Mesothelial cell of epicardium (in vitro differentiated cells): ENCODE data around the gene SLC25A45. TPM values are rescaled to one million over a fixed set of nuclear protein-coding genes. Genes with fewer than 3 reads are reported as not detected.

ENCODE experiments used
- DNase-seq, 2 experiments: peaks; one replicate each; pipeline ENCODE4 v3.0.0; 2021; ENCODE audit warnings: low spot score in 2 of 2; ENCODE audit not compliant: unreplicated experiment in 2 of 2
- H3K27ac Mint-ChIP-seq: 2 replicates; pipeline ENCODE4 v1.8.0; 2021; ENCODE audit warnings: mixed read lengths
- H3K27me3 Mint-ChIP-seq: 2 replicates; pipeline ENCODE4 v1.8.0; 2021; ENCODE audit warnings: low read depth, mixed read lengths
- H3K36me3 Mint-ChIP-seq: 2 replicates; pipeline ENCODE4 v1.8.0; 2021; ENCODE audit warnings: mixed read lengths
- H3K4me1 Mint-ChIP-seq: 2 replicates; pipeline ENCODE4 v1.8.0; 2021; ENCODE audit warnings: mixed read lengths
- H3K4me3 Mint-ChIP-seq: 2 replicates; pipeline ENCODE4 v1.8.0; 2021; ENCODE audit warnings: mild to moderate bottlenecking, moderate library complexity, mixed read lengths
- H3K9me3 Mint-ChIP-seq: 2 replicates; pipeline ENCODE4 v1.8.0; 2021; ENCODE audit warnings: mixed read lengths
- total RNA-seq: library from RNA; stranded (reverse); gene quantifications from 3 replicates; pipeline ENCODE4 v1.2.1, GENCODE V29; 2021
- TF ChIP-seq, protein P1 (sequence below): fragments of 200-600 bp; sonication (generic); IDR thresholded peaks from one replicate; pipeline ENCODE4 v1.5.0; 2021; ENCODE audit warnings: antibody characterized with exemption; ENCODE audit not compliant: unreplicated experiment

Gene SLC25A45
- total RNA-seq, 1 donor from 2014 or later = 4.7 TPM

DNA sequence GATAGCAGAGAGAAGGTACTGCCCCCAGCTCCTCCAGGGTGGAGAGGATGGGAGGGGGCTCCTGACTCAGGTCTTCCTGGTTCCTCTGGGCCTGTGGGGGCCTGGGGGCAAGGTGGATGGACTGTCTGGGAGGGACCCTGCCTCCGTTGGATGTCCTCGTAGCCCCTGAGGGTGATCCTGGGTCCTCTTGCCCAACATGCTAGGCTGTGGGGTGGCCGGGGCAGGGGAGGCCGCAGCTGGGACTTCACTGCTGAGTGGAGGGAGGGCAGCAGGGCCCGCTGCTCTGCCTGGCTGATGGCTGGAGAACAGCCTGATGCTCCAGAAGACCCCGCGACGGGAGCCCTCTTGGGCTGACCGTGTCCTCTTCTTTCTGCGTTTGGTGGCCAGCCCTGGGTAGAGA is 17.4 kb upstream of the SLC25A45 start:
- Mint-ChIP-seq H3K4me3 (no peak overlapping the region), H3K27ac (no peak overlapping the region), H3K27me3 (no peaks in the 10 kb centered on the region), H3K9me3 (no peaks in the 10 kb centered on the region), H3K36me3 (peaks cover 17% of the 10 kb centered on the region), H3K4me1 (no peaks in the 10 kb centered on the region)
- TF ChIP-seq, protein P1, sequence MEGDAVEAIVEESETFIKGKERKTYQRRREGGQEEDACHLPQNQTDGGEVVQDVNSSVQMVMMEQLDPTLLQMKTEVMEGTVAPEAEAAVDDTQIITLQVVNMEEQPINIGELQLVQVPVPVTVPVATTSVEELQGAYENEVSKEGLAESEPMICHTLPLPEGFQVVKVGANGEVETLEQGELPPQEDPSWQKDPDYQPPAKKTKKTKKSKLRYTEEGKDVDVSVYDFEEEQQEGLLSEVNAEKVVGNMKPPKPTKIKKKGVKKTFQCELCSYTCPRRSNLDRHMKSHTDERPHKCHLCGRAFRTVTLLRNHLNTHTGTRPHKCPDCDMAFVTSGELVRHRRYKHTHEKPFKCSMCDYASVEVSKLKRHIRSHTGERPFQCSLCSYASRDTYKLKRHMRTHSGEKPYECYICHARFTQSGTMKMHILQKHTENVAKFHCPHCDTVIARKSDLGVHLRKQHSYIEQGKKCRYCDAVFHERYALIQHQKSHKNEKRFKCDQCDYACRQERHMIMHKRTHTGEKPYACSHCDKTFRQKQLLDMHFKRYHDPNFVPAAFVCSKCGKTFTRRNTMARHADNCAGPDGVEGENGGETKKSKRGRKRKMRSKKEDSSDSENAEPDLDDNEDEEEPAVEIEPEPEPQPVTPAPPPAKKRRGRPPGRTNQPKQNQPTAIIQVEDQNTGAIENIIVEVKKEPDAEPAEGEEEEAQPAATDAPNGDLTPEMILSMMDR = no peak
- DNase-seq = no peak

DNA sequence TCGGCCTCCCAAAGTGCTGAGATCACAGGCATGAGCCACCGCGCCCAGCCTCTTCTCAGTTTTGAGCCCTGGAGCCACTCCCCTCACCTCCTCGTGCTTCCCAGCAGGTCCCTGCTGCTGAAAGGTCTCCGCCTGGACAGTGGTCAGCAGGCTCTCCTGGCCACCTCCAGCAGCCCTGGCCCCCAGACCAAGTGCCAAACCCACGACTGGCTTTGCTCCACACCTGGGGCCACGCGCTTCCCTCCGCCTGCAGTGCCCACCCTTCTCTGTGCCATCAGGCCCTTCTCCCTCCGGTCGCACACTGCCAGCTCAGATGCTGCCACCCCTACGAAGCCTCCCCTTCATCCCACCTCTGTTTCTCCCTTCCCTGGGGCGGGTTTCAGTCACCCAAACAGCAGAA is 16.8 kb upstream of the SLC25A45 start:
- TF ChIP-seq, protein P1 = no peak
- Mint-ChIP-seq H3K27me3 (no peaks in the 10 kb centered on the region), H3K4me3 (no peak overlapping the region), H3K27ac (no peak overlapping the region), H3K4me1 (no peaks in the 10 kb centered on the region), H3K36me3 (peaks cover 17% of the 10 kb centered on the region), H3K9me3 (no peaks in the 10 kb centered on the region)
- no peak for DNase-seq

DNA sequence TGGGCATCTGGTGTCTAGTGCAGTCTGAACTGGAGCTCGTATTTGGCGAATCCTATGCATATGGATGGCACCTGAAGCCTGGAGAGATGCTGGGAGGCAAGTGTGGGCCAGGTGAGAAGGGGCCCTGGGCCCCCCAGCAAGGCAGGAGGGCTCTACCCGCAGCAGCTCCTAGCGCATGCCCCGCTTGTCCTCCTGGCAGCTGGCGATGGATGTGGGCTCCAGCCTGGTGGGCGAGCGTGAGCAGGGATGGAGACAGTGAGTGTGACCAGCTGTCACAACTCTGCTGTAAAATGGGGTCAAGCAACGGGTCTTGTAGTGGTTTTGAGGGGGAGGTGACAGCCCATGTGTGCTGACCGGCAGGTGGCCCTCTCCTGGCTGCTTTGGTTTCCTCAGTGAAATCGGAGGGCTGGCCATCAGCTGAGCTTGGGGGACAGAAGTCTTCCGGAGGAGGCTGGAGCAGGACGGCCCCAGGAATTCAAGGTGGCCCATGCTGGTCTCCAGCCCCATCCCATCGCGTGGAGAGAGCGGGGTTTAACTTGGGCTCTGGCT is 16.0 kb upstream of the SLC25A45 start:
- no peak for DNase-seq
- H3K9me3 Mint-ChIP-seq = no peaks in the 10 kb centered on the region
- H3K27ac Mint-ChIP-seq = peak overlapping the region; percentile 9
- H3K4me1 Mint-ChIP-seq = no peaks in the 10 kb centered on the region
- no peaks in the 10 kb centered on the region for H3K27me3 Mint-ChIP-seq
- TF ChIP-seq, protein P1 = no peak
- H3K4me3 Mint-ChIP-seq = no peak overlapping the region
- H3K36me3 Mint-ChIP-seq = peaks cover 14% of the 10 kb centered on the region

DNA sequence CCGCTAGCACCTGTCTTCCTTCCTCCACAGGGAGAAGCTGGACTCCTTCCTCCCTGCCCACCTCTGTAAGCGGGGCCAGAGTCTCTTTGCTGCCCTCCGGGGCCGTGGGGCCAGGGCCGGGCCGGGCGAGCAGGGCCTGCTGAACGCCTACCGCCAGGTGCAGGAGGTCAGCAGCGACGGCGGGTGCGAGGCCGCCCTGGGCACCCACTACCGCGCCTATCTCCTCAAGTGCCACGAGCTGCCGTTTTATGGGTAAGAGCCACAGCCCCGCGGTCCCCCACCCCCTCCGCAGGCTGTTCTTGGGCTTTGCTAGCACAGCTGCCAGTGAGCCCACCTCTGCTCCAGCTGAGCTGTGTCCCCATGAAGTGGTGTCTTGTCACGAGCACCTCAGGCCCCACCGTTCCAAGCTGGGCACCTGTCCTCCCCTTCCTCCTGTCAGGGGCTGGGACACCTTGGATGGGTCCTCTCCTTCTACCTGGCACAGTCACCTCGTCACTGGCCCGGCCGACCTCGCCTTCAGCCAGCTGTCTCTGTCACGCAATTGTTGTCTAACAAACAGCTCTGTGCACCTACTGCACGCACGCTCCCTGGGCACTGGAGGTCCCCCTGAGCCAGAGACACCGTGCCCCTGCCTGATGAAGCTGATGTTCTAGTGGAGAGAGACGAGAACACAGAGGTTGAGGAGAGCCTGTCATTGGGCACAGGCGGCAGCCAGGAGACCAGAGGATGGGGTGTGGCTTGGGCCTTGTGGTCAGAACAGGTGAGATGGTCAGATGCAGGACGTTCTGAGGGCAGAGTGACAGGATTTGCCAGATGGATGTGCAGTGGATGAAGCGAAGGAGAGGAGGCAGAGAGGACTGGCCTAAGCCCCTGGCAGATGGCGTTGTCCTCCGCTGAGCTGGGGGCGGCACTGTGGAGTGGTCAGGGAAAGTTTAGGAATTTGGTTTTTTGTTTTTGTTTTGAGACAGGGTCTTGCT is 14.6 kb upstream of the SLC25A45 start:
- TF ChIP-seq, protein P1 = no peak
- no peaks in the 10 kb centered on the region for H3K9me3 Mint-ChIP-seq
- H3K36me3 Mint-ChIP-seq = peaks cover 16% of the 10 kb centered on the region
- no peak overlapping the region for H3K27ac Mint-ChIP-seq
- no peak overlapping the region for H3K4me3 Mint-ChIP-seq
- peaks cover 5% of the 10 kb centered on the region for H3K4me1 Mint-ChIP-seq
- no peaks in the 10 kb centered on the region for H3K27me3 Mint-ChIP-seq
- no peak for DNase-seq

DNA sequence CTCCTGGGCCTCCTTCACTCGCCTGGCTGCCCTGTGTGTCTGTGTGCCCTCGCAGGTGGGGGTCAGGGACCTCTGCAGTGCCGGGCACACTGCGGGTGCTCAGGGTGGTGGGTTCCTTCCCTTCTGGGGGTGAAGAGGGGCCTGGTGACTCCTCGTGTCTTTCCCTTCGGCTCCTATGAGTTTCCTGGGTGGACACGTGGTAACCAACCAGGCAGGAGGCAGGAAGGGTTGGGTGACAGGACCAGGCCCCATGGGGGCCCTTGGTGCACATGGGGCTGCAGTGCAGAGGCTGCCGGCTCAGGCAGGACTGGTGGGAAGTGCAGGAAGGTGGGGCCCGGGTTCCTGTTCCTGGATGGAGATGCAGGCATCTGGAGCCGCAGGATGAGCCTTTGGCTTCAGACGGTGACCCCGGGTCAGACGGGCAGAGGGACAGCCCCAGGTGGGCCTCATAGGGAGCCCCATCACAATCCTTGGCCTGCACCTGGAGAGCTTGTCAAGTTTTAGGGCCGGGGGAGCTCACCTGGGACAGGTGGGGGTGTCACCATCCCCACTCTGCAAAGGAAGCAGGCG is 13.6 kb upstream of the SLC25A45 start:
- Mint-ChIP-seq H3K4me1 (peaks cover 13% of the 10 kb centered on the region), H3K4me3 (no peak overlapping the region), H3K36me3 (peaks cover 14% of the 10 kb centered on the region), H3K27ac (no peak overlapping the region), H3K27me3 (no peaks in the 10 kb centered on the region), H3K9me3 (no peaks in the 10 kb centered on the region)
- no peak for DNase-seq
- TF ChIP-seq, protein P1 = no peak
